ENCODE measurements around the gene DHX8.

The DHX8 gene

GRCh38 chr17:43574348-43574747 lies 90.6 kb downstream of the DHX8 start:
- TF ChIP-seq REST (IDR thresholded peaks at IDR 0.05; ENCODE audit: insufficient read depth in 1 of 2, low read depth in 2 of 2, low read length in 2 of 2) (no peak), SIN3A (IDR thresholded peaks at IDR 0.05; ENCODE audit: borderline replicate concordance, insufficient read depth, low read length) (no peak), TAF1 (IDR thresholded peaks at IDR 0.05; ENCODE audit: borderline replicate concordance, insufficient read depth, low read length) (no peak), POLR2AphosphoS5 (IDR thresholded peaks at IDR 0.05; ENCODE audit: low read depth, low read length) (no peak), FOXP2 (optimal IDR thresholded peaks at IDR 0.05; ENCODE audit: borderline replicate concordance, extremely low read depth, extremely low read length, insufficient read depth) (no peak)

GRCh38 chr17:43574896-43575525 lies 91.2 kb downstream of the DHX8 start:
- no peak for TF ChIP-seq POLR2AphosphoS5 (IDR thresholded peaks at IDR 0.05; ENCODE audit: low read depth, low read length)

Measured in PFSK-1 (cell line).